GM12872 (cell line): ENCODE results near the gene HECTD4.

ENCODE experiments used
- CTCF ChIP-seq: IDR thresholded peaks from 3 replicates; pipeline ENCODE4 v1.5.1; 2011; ENCODE audit warnings: low read depth, mild to moderate bottlenecking, low read length, moderate library complexity; ENCODE audit not compliant: insufficient read depth

HECTD4 gene

DNA sequence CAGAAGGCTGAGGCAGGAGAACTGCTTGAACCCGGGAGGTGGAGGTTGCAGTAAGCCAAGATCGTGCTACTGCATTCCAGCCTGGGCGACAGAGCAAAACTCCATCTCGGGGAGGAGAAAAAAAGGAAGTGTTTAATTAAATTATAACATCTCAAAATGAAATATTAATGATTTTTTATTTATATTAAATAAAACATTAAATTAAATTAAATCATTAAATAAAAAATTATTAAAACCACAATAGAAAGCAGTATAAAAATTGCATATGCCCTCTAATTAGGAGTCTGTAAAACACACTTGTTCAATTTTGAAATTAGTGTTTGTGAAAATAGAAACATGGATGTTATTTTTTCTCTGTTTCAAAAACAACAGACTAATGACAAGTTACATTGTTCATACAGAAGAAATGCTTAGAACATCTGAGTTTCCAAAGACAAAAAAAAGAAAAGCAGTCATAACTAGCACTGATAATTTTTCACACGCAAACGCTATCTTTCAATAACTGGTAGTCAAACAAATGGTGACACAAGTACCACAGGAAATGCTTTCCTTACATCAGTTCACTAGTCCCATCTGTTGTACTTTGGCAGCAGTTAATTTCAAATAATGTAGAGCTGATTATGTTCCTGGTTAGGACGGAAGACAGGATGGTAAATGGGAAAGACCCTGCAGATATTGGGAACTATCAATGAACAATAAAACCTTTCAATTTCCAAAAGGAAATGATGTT, 54.9 kb downstream of the HECTD4 start:
- TF ChIP-seq CTCF, result no peak

DNA sequence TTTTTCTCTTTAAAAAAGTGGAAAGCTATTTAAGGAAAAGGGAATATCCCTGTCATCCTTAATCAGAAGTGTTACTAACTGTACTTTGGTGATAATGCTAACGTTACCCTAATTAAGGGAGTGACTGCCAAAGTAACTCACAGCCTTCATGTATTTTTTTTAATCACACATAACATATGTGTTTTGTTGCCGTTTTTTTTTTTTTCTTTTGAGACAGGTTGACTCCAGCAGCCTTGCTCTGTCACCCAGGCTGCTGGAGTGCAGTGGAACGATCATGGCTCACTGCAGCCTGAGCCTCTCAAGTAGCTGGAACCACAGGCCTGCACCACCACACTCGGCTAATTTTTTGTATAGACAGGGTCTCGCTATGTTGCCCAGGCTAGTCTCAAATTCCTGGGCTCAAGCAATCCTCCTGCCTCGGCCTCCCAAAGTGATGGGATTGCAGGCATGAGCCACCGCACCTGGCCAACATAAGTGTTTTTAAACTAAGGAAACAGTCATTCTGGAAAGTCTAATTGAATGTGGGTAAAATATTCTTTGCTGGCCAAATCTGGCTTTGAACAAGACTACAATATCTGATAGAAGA, 56.5 kb downstream of the HECTD4 start:
- no peak for TF ChIP-seq CTCF

DNA sequence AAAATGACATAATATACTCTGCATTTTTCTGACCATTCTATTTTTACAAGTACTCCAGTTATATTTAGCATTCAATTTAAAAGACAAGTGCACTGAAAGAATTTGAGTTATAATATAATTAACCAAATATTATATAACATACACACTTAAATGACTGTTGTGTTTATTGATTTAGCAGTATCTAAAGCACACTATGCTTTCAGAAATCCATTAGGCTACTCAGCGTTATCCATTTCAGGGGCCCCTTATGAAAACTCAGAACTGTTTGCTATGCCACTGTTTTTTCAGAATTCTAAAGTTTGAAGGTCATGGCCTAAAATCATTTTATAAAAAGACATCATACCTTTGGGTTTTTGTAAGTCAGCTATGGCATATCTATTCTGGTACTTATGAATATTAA, 57.1 kb downstream of the HECTD4 start:
- no peak for TF ChIP-seq CTCF

DNA sequence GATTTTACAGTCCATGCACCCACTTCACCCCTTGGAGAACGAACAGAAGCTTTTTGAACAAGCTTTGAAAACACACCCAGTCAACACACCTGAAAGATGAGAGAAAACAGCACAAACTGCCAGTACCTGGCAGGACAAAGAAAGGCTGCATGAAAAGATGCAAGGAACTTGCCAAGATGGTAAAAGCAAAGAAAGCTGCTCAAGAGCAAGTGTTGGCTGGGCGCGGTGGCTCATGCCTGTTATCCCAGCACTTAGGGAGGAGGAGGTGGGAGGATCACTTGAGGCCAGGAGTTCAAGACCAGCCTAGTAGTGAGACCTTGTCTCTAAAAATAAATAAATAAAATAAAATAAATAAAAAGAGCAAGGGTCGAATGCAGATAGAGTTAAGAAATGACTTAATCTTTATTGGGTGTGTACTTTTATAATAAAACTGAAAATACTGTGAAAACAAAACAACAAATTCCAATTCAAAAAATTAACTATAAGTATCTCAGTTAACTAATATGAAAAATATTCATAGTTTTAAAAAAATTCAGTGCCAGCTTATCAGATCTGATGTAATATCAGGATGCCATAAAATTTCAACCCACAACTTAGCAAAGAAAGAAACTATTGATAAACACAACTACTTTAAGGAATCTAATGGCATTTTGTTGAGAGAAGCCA, 59.2 kb downstream of the HECTD4 start:
- no peak for TF ChIP-seq CTCF

DNA sequence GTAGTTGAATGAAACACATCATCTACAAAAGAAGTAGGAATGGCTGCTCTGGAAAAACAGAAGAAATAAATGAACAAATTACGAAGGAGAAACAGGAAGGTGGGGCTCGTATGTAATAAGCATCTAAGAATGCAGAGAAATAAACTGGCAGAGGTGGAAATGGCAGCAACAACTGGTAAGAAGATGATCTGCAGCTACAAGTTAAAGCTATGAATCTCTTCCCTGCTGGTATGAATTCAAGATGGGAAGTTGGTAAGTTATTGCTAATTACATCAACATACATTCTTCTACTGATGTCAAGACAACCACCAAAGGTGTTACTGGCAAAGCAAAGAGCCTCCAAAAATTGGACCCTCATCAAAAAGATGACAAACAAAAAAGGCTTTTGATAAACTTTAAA, 59.8 kb downstream of the HECTD4 start:
- no peak for TF ChIP-seq CTCF

GRCh38 chr12:112321245-112321644, 61.0 kb downstream of the HECTD4 start:
- TF ChIP-seq CTCF, result no peak

GRCh38 chr12:112319395-112319794, 62.8 kb downstream of the HECTD4 start:
- no peak for TF ChIP-seq CTCF
